ENCODE data around the gene SLC25A29.

DNA sequence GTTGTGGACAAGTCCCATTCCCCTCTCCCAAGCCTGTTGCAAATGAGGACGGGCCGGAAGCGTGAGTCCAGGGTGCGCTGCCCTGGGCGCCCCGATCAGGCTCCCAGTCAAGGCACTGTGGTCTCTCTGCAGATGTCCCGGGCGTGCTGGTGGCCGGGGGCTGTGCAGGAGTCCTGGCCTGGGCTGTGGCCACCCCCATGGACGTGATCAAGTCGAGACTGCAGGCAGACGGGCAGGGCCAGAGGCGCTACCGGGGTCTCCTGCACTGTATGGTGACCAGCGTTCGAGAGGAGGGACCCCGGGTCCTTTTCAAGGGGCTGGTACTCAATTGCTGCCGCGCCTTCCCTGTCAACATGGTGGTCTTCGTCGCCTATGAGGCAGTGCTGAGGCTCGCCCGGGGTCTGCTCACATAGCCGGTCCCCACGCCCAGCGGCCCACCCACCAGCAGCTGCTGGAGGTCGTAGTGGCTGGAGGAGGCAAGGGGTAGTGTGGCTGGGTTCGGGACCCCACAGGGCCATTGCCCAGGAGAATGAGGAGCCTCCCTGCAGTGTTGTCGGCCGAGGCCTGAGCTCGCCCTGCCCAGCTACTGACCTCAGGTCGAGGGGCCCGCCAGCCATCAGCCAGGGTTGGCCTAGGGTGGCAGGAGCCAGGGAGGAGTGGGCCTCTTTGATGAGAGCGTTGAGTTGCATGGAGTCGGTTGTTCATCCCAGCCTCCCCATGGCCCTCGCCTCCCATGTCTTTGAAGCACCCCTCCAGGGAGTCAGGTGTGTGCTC, 23.2 kb upstream of the SLC25A29 start:
- TF ChIP-seq, protein P1, sequence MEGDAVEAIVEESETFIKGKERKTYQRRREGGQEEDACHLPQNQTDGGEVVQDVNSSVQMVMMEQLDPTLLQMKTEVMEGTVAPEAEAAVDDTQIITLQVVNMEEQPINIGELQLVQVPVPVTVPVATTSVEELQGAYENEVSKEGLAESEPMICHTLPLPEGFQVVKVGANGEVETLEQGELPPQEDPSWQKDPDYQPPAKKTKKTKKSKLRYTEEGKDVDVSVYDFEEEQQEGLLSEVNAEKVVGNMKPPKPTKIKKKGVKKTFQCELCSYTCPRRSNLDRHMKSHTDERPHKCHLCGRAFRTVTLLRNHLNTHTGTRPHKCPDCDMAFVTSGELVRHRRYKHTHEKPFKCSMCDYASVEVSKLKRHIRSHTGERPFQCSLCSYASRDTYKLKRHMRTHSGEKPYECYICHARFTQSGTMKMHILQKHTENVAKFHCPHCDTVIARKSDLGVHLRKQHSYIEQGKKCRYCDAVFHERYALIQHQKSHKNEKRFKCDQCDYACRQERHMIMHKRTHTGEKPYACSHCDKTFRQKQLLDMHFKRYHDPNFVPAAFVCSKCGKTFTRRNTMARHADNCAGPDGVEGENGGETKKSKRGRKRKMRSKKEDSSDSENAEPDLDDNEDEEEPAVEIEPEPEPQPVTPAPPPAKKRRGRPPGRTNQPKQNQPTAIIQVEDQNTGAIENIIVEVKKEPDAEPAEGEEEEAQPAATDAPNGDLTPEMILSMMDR (IDR thresholded peaks at IDR 0.05; ENCODE audit: borderline replicate concordance, extremely low read depth, low read length, poor library complexity, severe bottlenecking), result no peak
- no peak for TF ChIP-seq EZH2 (IDR thresholded peaks at IDR 0.05; ENCODE audit: borderline replicate concordance, low read depth, low read length, severe bottlenecking)

Data from DND-41 (cell line).